SK-N-SH (cell line): ENCODE measurements around the gene MVD. TPM values are rescaled to one million over a fixed set of nuclear protein-coding genes. Genes with fewer than 3 reads are reported as not detected.

Source experiments
- CTCF ChIA-PET: fragments of 300-600, 350-600 bp; formaldehyde crosslinking; extraction: SDS; loops from one replicate; lab custom pipeline; 2021; lab: Yijun Ruan, JAX
- POLR2A ChIA-PET: fragments of 350-600 bp; sonication (Branson Sonifier 250); formaldehyde crosslinking; extraction: SDS; loops from one replicate; lab custom pipeline; 2020; ENCODE audit warnings: antibody characterized with exemption, inconsistent platforms; lab: Yijun Ruan, JAX
- DNase-seq: peaks from one replicate; pipeline ENCODE4 v3.0.0; 2012
- H2AFZ ChIP-seq: fragments of 200-600 bp; sonication (generic); 2 replicates; pipeline ENCODE4 v1.8.1; 2016; ENCODE audit warnings: antibody characterized with exemption, mild to moderate bottlenecking, low read depth
- H3F3A ChIP-seq: fragments of 200-600 bp; sonication (generic); replicated peaks from 2 replicates; pipeline ENCODE3; 2016; ENCODE audit warnings: antibody characterized with exemption, mild to moderate bottlenecking; ENCODE audit not compliant: insufficient read depth
- H3K27ac ChIP-seq, 2 experiments: fragments of 200-500 bp in 1 of 2; fragments of 200-600 bp in 1 of 2; sonication (Bioruptor generic) in 1 of 2; sonication (generic), shearing (Covaris generic) in 1 of 2; 2 replicates each; pipeline versions ENCODE4 v1.5.1 to v1.6.1; 2014 to 2016; ENCODE audit warnings: low read depth in 2 of 2, inconsistent platforms in 1 of 2, low read length in 1 of 2, mild to moderate bottlenecking in 1 of 2, mixed read lengths in 1 of 2
- H3K27me3 ChIP-seq: fragments of 200-600 bp; sonication (generic), shearing (Covaris generic); 2 replicates; pipeline ENCODE4 v1.6.1; 2016; ENCODE audit warnings: mixed run types; ENCODE audit not compliant: insufficient read depth
- H3K36me3 ChIP-seq, 2 experiments: fragments of 200-500 bp in 1 of 2; fragments of 200-600 bp in 1 of 2; sonication (Bioruptor generic) in 1 of 2; sonication (generic) in 1 of 2; replicated peaks in 1 of 2; 2 replicates each; pipeline versions ENCODE3 to v1.5.1; 2014 to 2016; ENCODE audit warnings: low read length in 1 of 2, mild to moderate bottlenecking in 1 of 2; ENCODE audit not compliant: insufficient read depth in 2 of 2, control insufficient read depth in 1 of 2
- H3K4me1 ChIP-seq, 2 experiments: fragments of 200-500 bp in 1 of 2; fragments of 200-600 bp in 1 of 2; sonication (Bioruptor generic) in 1 of 2; sonication (generic), shearing (Covaris generic) in 1 of 2; 2 replicates each; pipeline versions ENCODE4 v1.5.1 to v1.6.1; 2014 to 2016; ENCODE audit warnings: low read depth in 1 of 2, low read length in 1 of 2, mixed run types in 1 of 2; ENCODE audit not compliant: insufficient read depth in 2 of 2, control insufficient read depth in 1 of 2
- H3K4me2 ChIP-seq: fragments of 200-600 bp; sonication (generic), shearing (Covaris generic); 2 replicates; pipeline ENCODE4 v1.6.1; 2017; ENCODE audit warnings: mixed run types
- H3K4me3 ChIP-seq, 2 experiments: fragments of 200-500 bp in 1 of 2; fragments of 200-600 bp in 1 of 2; sonication (Bioruptor generic) in 1 of 2; sonication (generic), shearing (Covaris generic) in 1 of 2; 2 replicates each; pipeline versions ENCODE4 v1.5.1 to v1.8.1; 2014 to 2016; ENCODE audit warnings: low read depth in 2 of 2, inconsistent platforms in 1 of 2, low read length in 1 of 2, mild to moderate bottlenecking in 1 of 2, mixed read lengths in 1 of 2, moderate library complexity in 1 of 2
- H3K79me2 ChIP-seq: fragments of 200-600 bp; sonication (generic); 2 replicates; pipeline ENCODE4 v1.8.1; 2017; ENCODE audit warnings: mild to moderate bottlenecking; ENCODE audit not compliant: insufficient read depth
- H3K9ac ChIP-seq: fragments of 200-600 bp; sonication (generic); 2 replicates; pipeline ENCODE4 v1.6.1; 2017; ENCODE audit warnings: mixed run types
- H3K9me2 ChIP-seq: fragments of 200-600 bp; sonication (generic); 2 replicates; pipeline ENCODE4 v1.6.1; 2017; ENCODE audit warnings: mixed run types
- H3K9me3 ChIP-seq: fragments of 200-600 bp; sonication (generic); 2 replicates; pipeline ENCODE4 v1.6.1; 2017; ENCODE audit warnings: mixed run types, mild to moderate bottlenecking, moderate library complexity
- H4K20me1 ChIP-seq: fragments of 200-600 bp; sonication (generic); 2 replicates; pipeline ENCODE4 v1.6.1; 2017; ENCODE audit warnings: mild to moderate bottlenecking, mixed run types; ENCODE audit not compliant: insufficient read depth
- ELF1 ChIP-seq: IDR thresholded peaks from 2 replicates; pipeline ENCODE4 v1.4.0; 2012
- EZH2phosphoT487 ChIP-seq: fragments of 200-600 bp; sonication (generic); IDR thresholded peaks from 2 replicates; pipeline ENCODE4 v1.6.1; 2017; ENCODE audit warnings: low read depth, mixed run types, mild to moderate bottlenecking, antibody characterized with exemption, moderate library complexity, borderline replicate concordance
- FOXJ3 ChIP-seq: sonication (generic); formaldehyde crosslinking; IDR thresholded peaks from 2 replicates; pipeline ENCODE4 v1.5.1; 2020; ENCODE audit warnings: mild to moderate bottlenecking, missing genetic modification reagents
- FOXM1 ChIP-seq: IDR thresholded peaks from 2 replicates; pipeline ENCODE4 v1.4.0; 2012; ENCODE audit warnings: low read depth, mild to moderate bottlenecking
- IRF3 ChIP-seq: fragments of 150-350 bp; IDR thresholded peaks from 2 replicates; pipeline ENCODE4 v1.6.1; 2016; ENCODE audit warnings: mild to moderate bottlenecking, low read depth, low read length
- JUND ChIP-seq: IDR thresholded peaks from 2 replicates; pipeline ENCODE4 v1.4.0; 2012
- MEF2A ChIP-seq: IDR thresholded peaks from 2 replicates; pipeline ENCODE4 v1.4.0; 2012; ENCODE audit warnings: low read depth, borderline replicate concordance
- MXI1 ChIP-seq: IDR thresholded peaks from 2 replicates; pipeline ENCODE4 v1.6.1; 2012; ENCODE audit warnings: mild to moderate bottlenecking, low read depth, low read length, improper control_type of control experiment
- RAD21 ChIP-seq: IDR thresholded peaks from 2 replicates; pipeline ENCODE4 v1.6.1; 2012; ENCODE audit warnings: mild to moderate bottlenecking, low read length
- RXRA ChIP-seq: IDR thresholded peaks from 2 replicates; pipeline ENCODE4 v1.4.0; 2012; ENCODE audit warnings: low read depth, mild to moderate bottlenecking, borderline replicate concordance
- TAF1 ChIP-seq: IDR thresholded peaks from 2 replicates; pipeline ENCODE4 v1.6.1; 2012; ENCODE audit warnings: low read depth, mild to moderate bottlenecking, low read length, moderate library complexity, borderline replicate concordance
- ZBTB33 ChIP-seq: IDR thresholded peaks from 2 replicates; pipeline ENCODE4 v1.4.0; 2012; ENCODE audit warnings: low read depth, borderline replicate concordance
- WGBS: methylation state at CpG from one replicate; pipeline ENCODE4 v1.1.6; 2017; ENCODE audit warnings: low lambda C conversion rate; 5-methylcytosine and 5-hydroxymethylcytosine counted together
- polyA plus RNA-seq, 3 experiments: library from polyadenylated mRNA; depleted of rRNA; stranded (reverse); fragments of >200 nt; gene quantifications; 2 replicates each; pipeline ENCODE4 v1.2.3, GENCODE V29; 2012
- TF ChIP-seq, protein P1 (sequence below): fragments of 200-600 bp; sonication (generic); IDR thresholded peaks from 2 replicates; pipeline ENCODE4 v1.6.1; 2017; ENCODE audit warnings: antibody characterized with exemption, mild to moderate bottlenecking, moderate library complexity
- TF ChIP-seq, protein P2 (sequence below): fragments of 150-350 bp; IDR thresholded peaks from 2 replicates; pipeline ENCODE4 v1.6.1; 2017; ENCODE audit warnings: antibody characterized with exemption, low read length, low read depth, borderline replicate concordance

MVD gene
- polyA plus RNA-seq, 1 of the 3 experiments (the other 2 are of a cell fraction), result 15.7 TPM

DNA sequence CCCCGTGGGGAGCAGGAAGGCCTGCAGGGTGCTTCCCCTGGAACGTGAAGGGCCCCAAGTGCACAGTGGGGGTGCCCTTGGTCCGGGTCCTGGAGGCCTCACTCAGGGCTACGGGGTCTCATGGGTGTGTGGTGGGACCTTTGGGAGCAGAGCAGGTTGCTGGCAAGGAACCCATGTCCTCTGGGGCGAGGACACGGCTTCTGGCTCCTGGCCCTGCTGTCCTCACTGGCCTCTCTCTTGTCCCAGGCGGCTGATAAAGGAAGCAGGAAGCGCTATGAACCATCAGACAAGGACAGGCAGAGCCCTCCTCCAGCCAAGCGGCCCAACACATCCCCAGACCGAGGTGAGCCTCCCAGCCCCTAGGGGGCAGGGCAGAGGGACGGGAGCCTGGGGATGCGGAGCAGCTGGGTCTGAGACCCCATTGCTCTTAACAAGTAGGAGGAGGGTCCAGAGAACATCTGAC lies 34.3 kb downstream of the MVD start:
- Histone ChIP-seq H3K9me2 (no peaks in the 10 kb centered on the region), H3K4me1 (no peaks in the 10 kb centered on the region), H3K36me3 (peaks cover 12 to 63% of the 10 kb centered on the region in 2 experiments), H3K9ac (no peak overlapping the region), H3K27me3 (no peaks in the 10 kb centered on the region), H3K9me3 (no peaks in the 10 kb centered on the region), H3K27ac (no peak overlapping the region), H3K4me3 (no peak overlapping the region), H3K4me2 (no peak overlapping the region), H3F3A (peaks cover 3% of the 10 kb centered on the region), H4K20me1 (no peaks in the 10 kb centered on the region), H2AFZ (no peak overlapping the region), H3K79me2 (no peaks in the 10 kb centered on the region)
- DNase-seq, result peak; percentile 80
- ChIA-PET CTCF (no interaction called here), POLR2A (interaction anchor here (0.7 kb wide), 1 partner anchor 35 kb away, joined by 3 read pairs; the partner anchor contains the start of gene MVD)
- WGBS, result 51% methylated on average over 4 of the region's 12 CpGs
- TF ChIP-seq TAF1 (no peak), RAD21 (peak; percentile 23; the same call in 1 of the 2 replicates), MXI1 (no peak), ZBTB33 (no peak), IRF3 (no peak), JUND (no peak), MEF2A (no peak)
- TF ChIP-seq, protein P1, sequence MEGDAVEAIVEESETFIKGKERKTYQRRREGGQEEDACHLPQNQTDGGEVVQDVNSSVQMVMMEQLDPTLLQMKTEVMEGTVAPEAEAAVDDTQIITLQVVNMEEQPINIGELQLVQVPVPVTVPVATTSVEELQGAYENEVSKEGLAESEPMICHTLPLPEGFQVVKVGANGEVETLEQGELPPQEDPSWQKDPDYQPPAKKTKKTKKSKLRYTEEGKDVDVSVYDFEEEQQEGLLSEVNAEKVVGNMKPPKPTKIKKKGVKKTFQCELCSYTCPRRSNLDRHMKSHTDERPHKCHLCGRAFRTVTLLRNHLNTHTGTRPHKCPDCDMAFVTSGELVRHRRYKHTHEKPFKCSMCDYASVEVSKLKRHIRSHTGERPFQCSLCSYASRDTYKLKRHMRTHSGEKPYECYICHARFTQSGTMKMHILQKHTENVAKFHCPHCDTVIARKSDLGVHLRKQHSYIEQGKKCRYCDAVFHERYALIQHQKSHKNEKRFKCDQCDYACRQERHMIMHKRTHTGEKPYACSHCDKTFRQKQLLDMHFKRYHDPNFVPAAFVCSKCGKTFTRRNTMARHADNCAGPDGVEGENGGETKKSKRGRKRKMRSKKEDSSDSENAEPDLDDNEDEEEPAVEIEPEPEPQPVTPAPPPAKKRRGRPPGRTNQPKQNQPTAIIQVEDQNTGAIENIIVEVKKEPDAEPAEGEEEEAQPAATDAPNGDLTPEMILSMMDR, result peak; percentile 54

DNA sequence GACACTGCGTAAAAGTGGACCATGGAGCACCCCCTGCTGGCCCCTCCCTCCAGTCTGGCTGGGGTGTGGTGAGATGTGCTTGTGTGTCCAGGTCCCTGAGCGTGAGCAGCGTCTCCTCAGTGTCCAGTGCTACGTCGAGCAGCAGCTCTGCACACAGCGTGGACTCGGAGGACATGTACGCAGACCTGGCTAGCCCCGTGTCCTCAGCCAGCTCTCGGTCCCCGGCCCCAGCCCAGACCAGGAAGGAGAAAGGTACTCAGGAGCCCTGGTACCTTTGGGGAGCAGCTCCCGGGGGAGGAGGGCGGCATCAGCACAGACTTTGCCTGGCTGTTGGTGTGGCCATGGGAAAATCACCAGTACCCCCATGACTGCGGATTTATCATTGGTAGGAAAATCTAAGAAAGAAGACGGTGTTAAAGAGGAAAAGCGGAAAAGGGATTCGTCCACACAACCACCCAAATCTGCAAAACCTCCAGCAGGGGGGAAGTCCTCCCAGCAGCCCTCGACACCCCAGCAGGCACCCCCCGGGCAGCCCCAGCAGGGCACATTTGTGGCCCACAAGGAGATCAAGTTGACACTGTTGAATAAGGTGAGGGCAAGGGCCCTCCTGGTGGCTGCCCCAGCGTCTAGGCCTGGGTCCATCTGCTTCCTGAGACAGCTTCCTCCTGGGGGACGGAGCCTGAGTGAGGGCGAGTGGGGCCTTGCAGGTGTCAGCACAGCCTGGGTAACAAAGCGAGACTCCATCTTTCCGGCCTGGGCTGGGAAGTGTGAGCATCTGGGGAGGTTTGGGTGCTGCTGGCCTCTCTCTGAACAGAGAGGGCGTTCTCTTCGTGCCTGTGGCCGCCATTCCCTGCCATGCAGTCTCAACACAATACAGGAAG lies 35.1 kb downstream of the MVD start:
- Histone ChIP-seq H3K79me2 (no peaks in the 10 kb centered on the region), H3K27me3 (no peaks in the 10 kb centered on the region), H3K9ac (no peak overlapping the region), H3K4me2 (no peak overlapping the region), H4K20me1 (no peaks in the 10 kb centered on the region), H3K9me3 (no peaks in the 10 kb centered on the region), H3K27ac (no peak overlapping the region), H3F3A (peaks cover 3% of the 10 kb centered on the region), H3K9me2 (no peaks in the 10 kb centered on the region), H3K4me1 (no peaks in the 10 kb centered on the region), H2AFZ (no peak overlapping the region), H3K4me3 (no peak overlapping the region), H3K36me3 (peaks cover 12 to 66% of the 10 kb centered on the region in 2 experiments)
- ChIA-PET CTCF (interaction anchor here (1.1 kb wide), 1 partner anchor 10 kb away, joined by 3 read pairs; no protein-coding TSS in a partner anchor), POLR2A (no interaction called here)
- 95% methylated on average over 13 of the region's 27 CpGs for WGBS
- DNase-seq, result no peak
- no peak for TF ChIP-seq FOXJ3 (CRISPR knock-in tag)
- no peak for TF ChIP-seq ZBTB33
- no peak for TF ChIP-seq TAF1
- no peak for TF ChIP-seq EZH2phosphoT487
- TF ChIP-seq, protein P1, result no peak
- TF ChIP-seq, protein P2, sequence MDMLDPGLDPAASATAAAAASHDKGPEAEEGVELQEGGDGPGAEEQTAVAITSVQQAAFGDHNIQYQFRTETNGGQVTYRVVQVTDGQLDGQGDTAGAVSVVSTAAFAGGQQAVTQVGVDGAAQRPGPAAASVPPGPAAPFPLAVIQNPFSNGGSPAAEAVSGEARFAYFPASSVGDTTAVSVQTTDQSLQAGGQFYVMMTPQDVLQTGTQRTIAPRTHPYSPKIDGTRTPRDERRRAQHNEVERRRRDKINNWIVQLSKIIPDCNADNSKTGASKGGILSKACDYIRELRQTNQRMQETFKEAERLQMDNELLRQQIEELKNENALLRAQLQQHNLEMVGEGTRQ, result no peak
- no peak for TF ChIP-seq ELF1
- no peak for TF ChIP-seq RXRA
- TF ChIP-seq FOXM1, result no peak
